HepG2 (cell line): ENCODE results near the gene SERPINE2. TPM values are rescaled to one million over a fixed set of nuclear protein-coding genes. Genes with fewer than 3 reads are reported as not detected.

Experiments
- AKNA ChIP-seq: sonication (generic); formaldehyde crosslinking; IDR thresholded peaks from 2 replicates; pipeline ENCODE4 v1.4.0; 2020; ENCODE audit warnings: missing genetic modification reagents, borderline replicate concordance
- KMT2B ChIP-seq: IDR thresholded peaks from 2 replicates; pipeline ENCODE4 v1.6.1; 2016; ENCODE audit warnings: missing genetic modification reagents, missing compliant biosample characterization
- MBD4 ChIP-seq: IDR thresholded peaks from 2 replicates; pipeline ENCODE4 v1.6.1; 2012; ENCODE audit warnings: low read length, inconsistent platforms, borderline replicate concordance
- RARA ChIP-seq: IDR thresholded peaks from 2 replicates; pipeline ENCODE4 v1.6.1; 2016; ENCODE audit warnings: missing genetic modification reagents, missing compliant biosample characterization
- RFX1 ChIP-seq: fragments of 450-650 bp; IDR thresholded peaks from 2 replicates; pipeline ENCODE4 v1.6.1; 2017
- SAP130 ChIP-seq: IDR thresholded peaks from 2 replicates; pipeline ENCODE4 v1.6.1; 2016; ENCODE audit warnings: low read depth
- SRSF4 ChIP-seq: fragments of 200-400 bp; formaldehyde crosslinking; IDR thresholded peaks from one replicate; pipeline ENCODE4 v1.6.1; 2018; ENCODE audit warnings: mild to moderate bottlenecking, low read depth, low read length, moderate library complexity; ENCODE audit not compliant: poor library complexity, severe bottlenecking
- ZFP36L1 ChIP-seq: sonication (generic); formaldehyde crosslinking; IDR thresholded peaks from 2 replicates; pipeline ENCODE4 v1.8.0; 2022; ENCODE audit warnings: mild to moderate bottlenecking, missing genetic modification reagents, moderate library complexity
- ZNF205 ChIP-seq: IDR thresholded peaks from 2 replicates; pipeline ENCODE4 v1.6.1; 2018; ENCODE audit warnings: missing biosample characterization, missing genetic modification reagents
- ZNF335 ChIP-seq: sonication (generic); formaldehyde crosslinking; IDR thresholded peaks from 2 replicates; pipeline ENCODE4 v1.4.0; 2020; ENCODE audit warnings: missing genetic modification reagents
- ZNF343 ChIP-seq: sonication (generic); formaldehyde crosslinking; IDR thresholded peaks from 2 replicates; pipeline ENCODE4 v1.4.0; 2020; ENCODE audit warnings: mild to moderate bottlenecking, missing genetic modification reagents
- ZNF496 ChIP-seq: sonication (generic); formaldehyde crosslinking; IDR thresholded peaks from 2 replicates; pipeline ENCODE4 v1.8.1; 2023; ENCODE audit warnings: mild to moderate bottlenecking, moderate library complexity, missing genetic modification reagents; ENCODE audit not compliant: insufficient replicate concordance
- ZNF589 ChIP-seq: sonication (generic); formaldehyde crosslinking; conservative IDR thresholded peaks from 2 replicates; pipeline ENCODE4 v1.8.0; 2022; ENCODE audit warnings: mild to moderate bottlenecking, moderate library complexity, missing genetic modification reagents
- ZNF616 ChIP-seq: sonication (generic); formaldehyde crosslinking; IDR thresholded peaks from 2 replicates; pipeline ENCODE4 v1.5.0; 2020; ENCODE audit warnings: low read depth, mild to moderate bottlenecking, missing genetic modification reagents
- polyA plus RNA-seq, 8 experiments: library from polyadenylated mRNA; depleted of rRNA in 3 of 8; stranded (reverse) in 7 of 8; unstranded in 1 of 8; fragments of >200 nt; fragmentation: Illumina TruSeq in 4 of 8; extraction: Trizol in 4 of 8; gene quantifications; 2 replicates each; pipeline versions ENCODE4 v1.2.1 to v1.2.3, GENCODE V29; 2011 to 2016; ENCODE audit warnings: low read depth in 4 of 8, missing spikeins in 1 of 8, mixed read lengths in 1 of 8; ENCODE audit not compliant: insufficient read depth in 1 of 8
- total RNA-seq, 5 experiments: library from RNA; depleted of rRNA; stranded (reverse); fragments of >200 nt; fragmentation: Illumina TruSeq; extraction: Trizol; gene quantifications; 2 replicates each; pipeline ENCODE4 v1.2.3, GENCODE V29; 2016; ENCODE audit warnings: low read depth in 1 of 5

Gene SERPINE2
- total and polyA plus RNA-seq, 2 of the 13 experiments (the other 11 are each of a cell fraction or from before 2014, with no cell fraction given) = 7.9 to 18.1 TPM

- no peak for TF ChIP-seq AKNA (CRISPR knock-in tag)
- no peak for TF ChIP-seq ZFP36L1 (CRISPR knock-in tag)
- no peak for TF ChIP-seq ZNF205
- TF ChIP-seq KMT2B (CRISPR knock-in tag) = no peak
- TF ChIP-seq RARA (CRISPR knock-in tag) = no peak
- TF ChIP-seq SRSF4 = no peak
- TF ChIP-seq ZNF616 (CRISPR knock-in tag) = no peak
- TF ChIP-seq ZNF496 (CRISPR knock-in tag) = no peak
- no peak for TF ChIP-seq MBD4
- TF ChIP-seq ZNF335 (CRISPR knock-in tag) = no peak
- TF ChIP-seq ZNF343 (CRISPR knock-in tag) = no peak
- no peak for TF ChIP-seq ZNF589 (CRISPR knock-in tag)
- no peak for TF ChIP-seq SAP130 (CRISPR knock-in tag)
- TF ChIP-seq RFX1 = no peak
Observed at GRCh38 chr2:224029876-224030275, 9.2 kb downstream of the SERPINE2 start (continued).
